Globus pallidus (tissue), 1 donor: ENCODE results near the gene HES7.
"Not testable (repeated sequence)": the region's sequence is repeated elsewhere in the genome, so short reads cannot be mapped to it uniquely, and the experiment has no call there.

Experiments
- DNase-seq: peaks from one replicate; pipeline ENCODE4 v3.0.0-alpha.2; 2015; ENCODE audit warnings: low spot score

Gene HES7

GRCh38 chr17:8123695-8124349, at the start of gene HES7:
TSS of gene HES7 (minus strand) at chr17:8124106. CDS start at chr17:8124084, 22 bp downstream.
- no peak for DNase-seq

- DNase-seq = peak; percentile 95
Measured at GRCh38 chr17:8173056-8173870, 49.4 kb upstream of the HES7 start.

GRCh38 chr17:8170186-8170585, 46.3 kb upstream of the HES7 start:
- DNase-seq = not testable (repeated sequence)

DNA sequence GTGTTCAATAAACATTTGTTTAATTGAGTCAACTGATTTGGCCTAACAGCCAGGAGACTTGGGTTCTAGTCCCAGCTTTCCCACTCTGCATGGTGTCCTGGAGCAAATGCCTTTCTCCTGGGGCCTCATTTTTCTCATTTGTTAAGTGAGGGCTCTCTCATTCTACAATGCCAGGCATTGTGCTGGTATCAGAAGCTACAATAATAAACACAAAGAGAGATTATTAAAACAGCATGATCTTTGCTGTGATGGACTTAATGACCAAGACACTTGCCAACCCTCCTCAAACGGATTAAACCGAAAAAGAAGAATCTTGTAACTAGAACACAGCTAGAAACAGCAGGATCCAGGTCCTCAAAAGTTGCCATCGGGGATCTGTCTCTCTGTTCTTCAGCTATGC, 43.6 kb upstream of the HES7 start:
- DNase-seq = no peak

GRCh38 chr17:8166731-8167130, 42.8 kb upstream of the HES7 start:
- DNase-seq = no peak

DNA sequence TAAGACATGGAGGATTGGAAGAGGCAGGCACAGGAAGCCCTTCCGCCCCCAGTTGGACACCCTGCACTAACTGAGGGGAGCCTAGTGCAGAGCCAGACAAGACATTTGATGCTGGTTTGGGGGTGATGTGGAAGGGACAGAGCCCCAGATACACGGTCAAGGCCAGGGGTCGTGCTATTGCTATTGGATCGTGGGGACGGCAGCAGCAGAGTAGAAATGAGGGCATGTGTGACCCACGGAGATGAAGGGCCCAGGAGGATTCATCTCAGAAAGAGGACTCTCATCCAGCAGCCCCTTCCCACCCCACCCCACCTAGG, 40.9 kb upstream of the HES7 start:
- DNase-seq = no peak

GRCh38 chr17:8163978-8164814, 40.3 kb upstream of the HES7 start:
- DNase-seq = no peak

DNA sequence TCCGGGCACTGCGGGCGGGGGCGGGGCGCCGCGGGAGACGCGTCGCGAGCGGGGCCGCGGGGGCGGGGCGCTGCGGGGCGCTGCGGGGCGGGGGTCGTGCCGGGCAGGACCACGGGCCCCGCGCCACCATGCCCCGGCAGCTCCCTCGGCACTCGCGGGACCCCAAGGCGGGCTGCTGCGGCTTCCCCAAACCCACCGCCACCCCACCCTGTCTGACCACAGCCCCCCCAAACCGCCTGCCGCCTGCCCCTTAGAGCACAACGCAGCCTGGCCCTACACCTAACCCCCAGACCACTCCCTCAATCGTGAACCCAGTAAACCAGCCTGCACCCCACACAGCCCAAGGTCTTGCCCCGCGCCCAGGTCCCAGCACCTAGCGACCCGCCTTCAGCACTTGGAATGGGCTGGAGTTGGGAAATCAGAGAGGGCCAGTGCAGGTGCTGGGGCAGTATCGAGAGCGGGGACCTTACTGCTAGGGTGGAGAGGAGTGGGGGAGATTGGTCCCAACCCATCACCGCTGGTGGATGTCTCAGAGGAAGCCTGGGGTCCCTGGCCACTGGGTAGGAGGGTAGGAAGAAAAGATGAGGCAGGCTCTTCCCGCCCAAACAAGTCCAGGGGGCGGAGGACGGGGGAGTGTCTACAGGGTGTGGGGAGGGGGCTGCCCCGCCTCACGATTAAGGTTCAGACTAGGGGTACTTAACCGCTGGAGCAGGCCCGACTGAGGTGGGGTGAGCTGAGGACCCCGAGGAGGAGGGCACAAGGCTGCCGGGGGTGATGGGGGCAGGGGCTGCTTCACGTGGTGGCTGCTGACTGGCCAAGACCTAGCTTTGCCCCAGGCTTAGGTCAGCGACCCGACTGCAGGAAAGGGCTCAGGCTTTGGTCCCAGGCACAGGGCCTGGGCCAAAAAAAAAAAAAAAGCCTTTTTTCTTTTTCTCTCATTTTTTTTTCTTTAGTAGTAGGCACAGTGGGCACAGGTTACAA, 39.4 kb upstream of the HES7 start:
- no peak for DNase-seq

DNA sequence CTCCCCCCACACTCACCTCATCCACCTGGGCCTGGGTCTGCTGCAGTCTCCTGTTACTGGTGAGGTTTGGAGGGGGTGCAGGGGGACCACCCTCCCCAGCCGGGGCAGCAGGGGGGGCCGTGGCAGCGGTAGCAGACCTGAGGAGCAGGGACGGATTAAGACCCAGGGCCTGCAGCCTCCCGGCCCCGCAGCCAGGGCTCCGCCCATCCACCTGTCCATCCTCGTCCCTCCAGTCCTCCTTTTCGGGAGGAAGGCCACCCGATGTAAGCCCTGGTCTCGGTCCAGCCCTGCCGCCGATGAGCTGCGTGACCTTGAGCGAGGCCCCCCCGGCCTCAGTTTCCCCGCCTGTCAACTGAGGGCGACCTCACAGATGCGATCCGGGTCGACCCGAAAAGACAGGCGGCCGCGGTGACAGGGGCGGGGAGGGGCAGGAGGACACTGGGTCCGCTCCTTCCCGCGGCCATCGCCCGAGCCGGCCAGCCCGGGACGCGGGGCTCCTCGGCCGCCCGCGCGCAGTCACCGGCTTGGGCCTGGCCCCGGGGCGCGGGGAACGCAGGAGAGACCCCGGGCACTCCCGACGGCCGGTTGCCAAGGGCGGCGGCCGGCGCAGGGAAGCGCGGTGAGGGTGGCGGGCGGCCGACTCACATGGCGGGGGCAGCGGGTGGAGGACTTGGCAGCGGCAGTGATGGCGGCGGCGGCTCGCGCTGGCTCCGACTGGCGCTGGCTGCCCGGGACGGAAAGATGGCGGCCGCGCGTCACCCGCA, 38.5 kb upstream of the HES7 start, which contains the start of gene VAMP2:
Gene VAMP2, minus strand, starts transcription at position 716 of the 764 bp plus-strand sequence. Its CDS starts 69 bp downstream, at position 647.
- peak; percentile 73 for DNase-seq

- DNase-seq = no peak
Measured at GRCh38 chr17:8161289-8162232, 37.7 kb upstream of the HES7 start.

- no peak for DNase-seq
Measured at GRCh38 chr17:8160741-8161221, 36.9 kb upstream of the HES7 start.

DNA sequence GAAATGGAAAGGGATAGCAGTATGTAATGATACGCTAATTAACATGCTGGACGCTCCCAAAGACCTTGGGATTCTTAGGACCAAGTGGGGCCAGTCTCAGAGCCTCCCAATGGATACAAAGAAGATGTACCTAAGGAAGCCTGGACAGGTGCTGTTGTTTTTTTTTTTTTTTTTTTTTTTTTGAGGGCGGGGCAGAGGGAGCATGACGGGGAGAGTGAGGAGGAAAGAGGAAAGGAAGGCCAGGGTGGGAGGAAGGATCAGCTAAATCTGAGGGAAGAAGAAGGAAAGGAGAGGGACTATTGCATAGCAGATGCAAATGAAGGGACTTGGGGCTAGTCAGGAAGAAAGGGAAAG, 36.3 kb upstream of the HES7 start:
- no peak for DNase-seq

GRCh38 chr17:8159459-8160223, 35.7 kb upstream of the HES7 start:
- no peak for DNase-seq

- no peak for DNase-seq
Measured at GRCh38 chr17:8159032-8159400, 35.1 kb upstream of the HES7 start.

DNA sequence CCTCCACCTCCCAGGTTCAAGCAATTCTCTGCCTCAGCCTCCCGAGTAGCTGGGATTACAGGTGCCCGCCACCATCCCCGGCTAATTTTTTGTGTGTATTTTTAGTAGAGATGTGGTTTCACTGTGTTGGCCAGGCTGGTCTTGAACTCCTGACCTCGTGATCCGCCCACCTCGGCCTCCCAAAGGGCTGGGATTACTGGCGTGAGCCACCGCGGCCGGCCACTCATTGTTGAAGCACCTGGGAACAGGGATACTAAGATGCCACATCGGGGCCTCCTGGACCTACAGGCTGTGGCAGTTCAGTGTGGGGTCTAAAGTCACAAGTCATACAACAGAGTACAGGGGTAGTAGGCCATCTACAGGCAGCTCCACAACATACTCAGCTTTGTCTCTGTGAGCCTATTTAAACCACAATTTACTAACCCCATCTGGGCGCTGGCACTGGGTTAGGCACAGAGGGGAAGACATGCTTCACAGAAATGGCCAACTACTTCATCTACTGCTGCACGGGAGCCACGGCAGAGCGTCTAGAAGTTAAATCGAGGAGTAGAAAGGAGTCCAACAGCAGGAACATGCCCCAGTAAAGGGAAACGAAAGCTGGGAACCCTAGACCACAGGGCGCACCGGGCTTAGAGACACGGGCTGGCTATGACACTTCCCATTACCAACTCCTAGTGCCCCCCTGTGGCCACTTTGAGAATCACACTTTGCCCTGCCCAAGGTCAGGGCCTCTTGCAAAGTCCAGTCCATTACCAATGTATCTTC, 34.5 kb upstream of the HES7 start:
- peak; percentile 89 for DNase-seq

DNA sequence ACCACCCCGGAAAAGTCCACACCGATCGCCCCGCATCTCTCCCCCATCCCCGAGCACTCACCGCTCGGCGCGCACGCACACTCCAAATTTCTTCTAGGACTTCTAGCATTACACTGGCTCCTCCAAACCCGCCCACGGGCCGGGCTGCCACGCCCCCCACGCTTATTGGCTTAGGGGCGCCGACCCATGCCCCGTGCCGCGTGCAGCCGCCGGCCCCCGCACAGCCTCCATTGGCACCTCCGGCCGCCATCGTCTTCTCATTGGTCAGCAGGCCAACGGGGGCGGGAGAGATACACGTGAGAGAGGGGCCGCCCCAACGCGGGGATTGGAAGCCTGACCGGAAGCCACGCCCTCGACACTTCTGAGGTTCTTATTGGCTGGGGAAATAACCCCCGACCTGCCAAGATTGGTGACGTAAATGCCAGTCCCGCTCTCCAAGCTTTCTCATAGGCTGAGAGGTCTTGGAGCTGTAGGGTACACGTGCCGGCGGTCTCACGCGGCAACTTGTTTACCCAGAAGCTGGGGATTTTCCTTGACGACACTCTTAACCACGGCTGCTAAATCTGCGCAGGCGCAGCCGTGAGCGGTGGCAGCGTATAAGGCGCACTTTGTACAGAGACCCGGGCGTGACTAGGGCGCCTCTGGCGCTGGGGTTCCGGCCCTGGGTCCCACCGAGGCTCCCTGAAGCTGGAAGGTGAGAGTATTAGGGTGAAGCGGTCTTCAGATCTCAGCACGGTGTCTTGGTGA, 32.5 kb upstream of the HES7 start:
- peak; percentile 100 for DNase-seq

DNA sequence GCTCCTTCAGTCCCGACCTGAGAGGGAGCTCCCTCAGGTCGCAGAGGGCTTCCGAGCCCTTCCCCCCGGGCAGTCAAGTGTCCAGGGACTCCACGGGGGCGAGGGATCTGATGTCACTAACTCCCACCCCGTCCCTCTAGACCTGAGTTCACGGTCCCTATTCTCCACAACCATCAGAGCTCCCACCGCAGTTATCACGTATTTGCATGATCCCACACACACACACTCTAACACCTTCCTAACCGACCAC, 32.0 kb upstream of the HES7 start:
- DNase-seq = no peak
